Gastrocnemius medialis (tissue), 4 donors: ENCODE data around the gene PRKAR2B. TPM values are rescaled to one million over a fixed set of nuclear protein-coding genes. Genes with fewer than 3 reads are reported as not detected.

Experiments
- ATAC-seq, 2 donors: fragments of 150-250 bp; one replicate each; pipeline ENCODE4 v1.9.1; 2016
- DNase-seq, 2 donors: peaks; one replicate each; pipeline ENCODE4 v3.0.0-alpha.2; 2019
- H3K27ac ChIP-seq, 4 donors: fragments of 200-600 bp; sonication (generic); 1 replicate in 1 of 4; 2 replicates in 3 of 4; pipeline ENCODE4 v1.5.1; 2016 to 2018; ENCODE audit warnings: mild to moderate bottlenecking in 2 of 4, moderate library complexity in 1 of 4
- H3K27me3 ChIP-seq, 3 donors: fragments of 200-600 bp; sonication (generic) in 2 of 3; 1 replicate in 1 of 3; 2 replicates in 2 of 3; pipeline versions ENCODE4 v1.5.1 to v1.6.0; 2016 to 2019; ENCODE audit warnings: mild to moderate bottlenecking in 1 of 3, moderate library complexity in 1 of 3
- H3K36me3 ChIP-seq, 2 donors: fragments of 200-600 bp; sonication (generic) in 1 of 2; one replicate each; pipeline ENCODE4 v1.5.1; 2017 to 2018
- H3K4me1 ChIP-seq, 2 donors: fragments of 200-600 bp; sonication (generic) in 1 of 2; one replicate each; pipeline ENCODE4 v1.5.1; 2016 to 2017; ENCODE audit warnings: mild to moderate bottlenecking in 2 of 2
- H3K4me3 ChIP-seq, 4 donors: fragments of 200-600 bp; sonication (generic) in 3 of 4; 1 replicate in 1 of 4; 2 replicates in 3 of 4; pipeline ENCODE4 v1.5.1; 2016 to 2019; ENCODE audit warnings: mild to moderate bottlenecking in 2 of 4
- H3K9me3 ChIP-seq, 3 donors: fragments of 200-600 bp; sonication (generic) in 2 of 3; 1 replicate in 1 of 3; 2 replicates in 2 of 3; pipeline ENCODE4 v1.5.1; 2016 to 2019
- POLR2A ChIP-seq, 2 donors: fragments of 450-650 bp; IDR thresholded peaks; one replicate each; pipeline ENCODE4 v1.6.1; 2017; ENCODE audit warnings: antibody characterized with exemption in 2 of 2, mild to moderate bottlenecking in 2 of 2, moderate library complexity in 2 of 2
- in situ Hi-C, 4 donors: fragments of 200-750 bp; cut with MboI; loops; one replicate each; pipeline versions ENCODE4 v1.15.0 to v1.8.0; 2017; ENCODE audit warnings: low sequenced_read_pairs in 4 of 4
- intact Hi-C: fragments of 100-400 bp; cut with DNase I; formaldehyde crosslinking; loops from one replicate; pipeline ENCODE4 v1.15.1; 2023; ENCODE audit warnings: low total_unique reads
- total RNA-seq, 4 donors: library from RNA; depleted of rRNA; stranded (reverse); fragments of >200 nt; gene quantifications; one replicate each; pipeline versions ENCODE4 v1.1.0 to v1.2.3, GENCODE V29; 2016
- TF ChIP-seq, protein P1 (sequence below), 5 experiments: fragments of 450-650 bp in 3 of 5; fragments of 200-600 bp in 2 of 5; sonication (generic) in 2 of 5; IDR thresholded peaks in 4 of 5; conservative IDR thresholded peaks in 1 of 5; 1 replicate in 4 of 5; 2 replicates in 1 of 5; pipeline ENCODE4 v1.5.1; 2016 to 2019; ENCODE audit warnings: antibody characterized with exemption in 5 of 5, mild to moderate bottlenecking in 3 of 5, moderate library complexity in 3 of 5

Gene PRKAR2B
- total RNA-seq, 4 donors from 2014 or later: 0.85 to 6.0 (median 1.4) TPM

DNA sequence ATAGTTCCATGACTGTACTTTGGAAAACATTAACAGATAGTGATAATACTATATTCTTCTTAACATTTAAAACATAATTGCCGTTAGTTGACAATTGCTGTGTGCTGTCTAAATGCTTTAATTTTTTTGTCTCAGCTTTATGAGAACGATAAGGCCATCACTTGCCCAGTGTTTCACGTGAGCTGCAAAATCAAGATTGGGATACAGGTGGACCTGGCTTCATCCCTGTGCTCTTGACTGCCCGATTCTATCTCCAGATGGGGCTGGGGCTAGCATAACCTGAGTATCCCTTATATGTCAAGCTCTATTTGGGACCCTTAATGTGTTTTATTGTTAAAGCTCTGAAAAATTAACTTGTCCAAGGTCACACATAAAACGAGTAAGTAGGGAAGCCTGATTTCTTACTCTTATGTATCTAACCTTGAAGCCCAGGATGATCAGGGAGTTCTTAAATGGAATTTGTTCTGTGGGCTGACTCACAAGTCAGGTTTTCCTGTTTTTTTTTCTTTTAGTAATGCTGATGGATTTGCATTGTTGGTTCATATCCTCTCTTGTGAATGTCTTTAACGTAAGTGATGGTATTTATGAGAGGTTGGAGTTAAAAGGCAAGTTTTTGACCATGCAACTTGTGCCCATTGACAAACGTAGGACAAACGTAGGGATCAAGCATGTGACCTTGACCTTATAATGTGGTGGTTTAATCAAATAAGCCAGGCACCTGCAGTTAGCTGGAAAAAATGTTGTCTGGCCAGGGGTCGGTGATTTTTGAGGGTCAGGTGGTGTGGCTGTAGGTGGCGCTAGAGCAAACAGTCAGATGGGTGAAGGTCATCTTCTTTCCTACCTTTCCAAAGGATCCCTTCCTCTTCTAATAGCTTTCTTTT, 3.6 kb downstream of the PRKAR2B start:
- in situ Hi-C loops (no loop called here), intact Hi-C loops (loop anchor here (10.0 kb wide), 1 partner anchor 117 kb away; the partner anchor contains the start of gene HBP1)
- peaks cover 11 to 14% of the 10 kb centered on the region in 2 donors for H3K4me1 ChIP-seq
- no peak for ATAC-seq
- no peak for DNase-seq
- no peak overlapping the region for H3K27ac ChIP-seq
- no peak overlapping the region for H3K4me3 ChIP-seq
- peaks cover 0 to 4% (median 3%) of the 10 kb centered on the region in 3 donors for H3K27me3 ChIP-seq
- no peaks in the 10 kb centered on the region for H3K9me3 ChIP-seq
- no peak for TF ChIP-seq POLR2A (IDR thresholded peaks at IDR 0.05)
- TF ChIP-seq, protein P1, sequence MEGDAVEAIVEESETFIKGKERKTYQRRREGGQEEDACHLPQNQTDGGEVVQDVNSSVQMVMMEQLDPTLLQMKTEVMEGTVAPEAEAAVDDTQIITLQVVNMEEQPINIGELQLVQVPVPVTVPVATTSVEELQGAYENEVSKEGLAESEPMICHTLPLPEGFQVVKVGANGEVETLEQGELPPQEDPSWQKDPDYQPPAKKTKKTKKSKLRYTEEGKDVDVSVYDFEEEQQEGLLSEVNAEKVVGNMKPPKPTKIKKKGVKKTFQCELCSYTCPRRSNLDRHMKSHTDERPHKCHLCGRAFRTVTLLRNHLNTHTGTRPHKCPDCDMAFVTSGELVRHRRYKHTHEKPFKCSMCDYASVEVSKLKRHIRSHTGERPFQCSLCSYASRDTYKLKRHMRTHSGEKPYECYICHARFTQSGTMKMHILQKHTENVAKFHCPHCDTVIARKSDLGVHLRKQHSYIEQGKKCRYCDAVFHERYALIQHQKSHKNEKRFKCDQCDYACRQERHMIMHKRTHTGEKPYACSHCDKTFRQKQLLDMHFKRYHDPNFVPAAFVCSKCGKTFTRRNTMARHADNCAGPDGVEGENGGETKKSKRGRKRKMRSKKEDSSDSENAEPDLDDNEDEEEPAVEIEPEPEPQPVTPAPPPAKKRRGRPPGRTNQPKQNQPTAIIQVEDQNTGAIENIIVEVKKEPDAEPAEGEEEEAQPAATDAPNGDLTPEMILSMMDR (IDR thresholded peaks at IDR 0.05 in 4 of 5, conservative IDR thresholded peaks at IDR 0.05 in 1 of 5): no peak
- no peaks in the 10 kb centered on the region for H3K36me3 ChIP-seq

DNA sequence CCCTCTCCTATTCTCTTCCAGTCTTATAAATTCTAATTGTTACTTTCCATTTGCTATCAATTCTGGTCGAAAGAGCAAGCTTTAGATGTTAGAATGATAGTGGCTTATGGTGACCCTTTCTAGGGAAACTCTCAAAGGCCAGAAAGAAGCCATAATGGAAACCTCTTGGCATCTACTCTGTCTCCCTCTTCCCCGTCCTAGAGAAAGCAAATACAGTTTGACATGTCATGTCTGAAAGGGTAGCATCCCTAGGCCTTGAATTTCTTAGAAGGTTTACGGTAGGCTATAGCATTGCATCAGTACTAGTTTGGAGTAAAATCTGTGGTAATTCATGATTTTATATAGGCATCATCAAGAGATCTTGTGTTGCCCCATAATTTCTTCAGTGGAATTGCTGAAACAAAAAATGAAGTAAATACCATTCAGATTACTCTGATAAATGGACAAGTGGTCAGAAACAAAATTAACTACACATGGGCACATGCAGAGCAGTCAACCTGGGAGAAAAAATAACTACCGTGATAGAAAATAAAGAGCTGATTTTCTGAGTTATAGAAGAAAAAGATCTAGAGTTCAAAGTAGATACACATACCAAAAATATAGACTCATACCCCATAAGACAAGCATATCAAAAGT, 4.4 kb downstream of the PRKAR2B start:
- in situ Hi-C loops: no loop called here
- DNase-seq (no peak), ATAC-seq (no peak)
- Histone ChIP-seq H3K4me1 (peaks cover 11 to 14% of the 10 kb centered on the region in 2 donors), H3K27me3 (peaks cover 0 to 4% (median 3%) of the 10 kb centered on the region in 3 donors), H3K4me3 (no peak overlapping the region), H3K27ac (no peak overlapping the region), H3K9me3 (no peaks in the 10 kb centered on the region), H3K36me3 (no peaks in the 10 kb centered on the region)
- intact Hi-C loops: loop anchor here (10.0 kb wide), 1 partner anchor 116 kb away; the partner anchor contains the start of gene HBP1
- TF ChIP-seq, protein P1 (IDR thresholded peaks at IDR 0.05 in 4 of 5, conservative IDR thresholded peaks at IDR 0.05 in 1 of 5): no peak
- no peak for TF ChIP-seq POLR2A (IDR thresholded peaks at IDR 0.05)

GRCh38 chr7:107049480-107049879, 5.0 kb downstream of the PRKAR2B start:
- Histone ChIP-seq H3K27ac (no peak overlapping the region), H3K9me3 (no peaks in the 10 kb centered on the region), H3K4me3 (no peak overlapping the region), H3K4me1 (peaks cover 11 to 14% of the 10 kb centered on the region in 2 donors), H3K36me3 (no peaks in the 10 kb centered on the region), H3K27me3 (peaks cover 0 to 4% (median 3%) of the 10 kb centered on the region in 3 donors)
- intact Hi-C loops (loop anchor here (10.0 kb wide), 1 partner anchor 115 kb away; the partner anchor contains the start of gene HBP1), in situ Hi-C loops (no loop called here)
- TF ChIP-seq POLR2A (IDR thresholded peaks at IDR 0.05): no peak
- TF ChIP-seq, protein P1 (IDR thresholded peaks at IDR 0.05 in 4 of 5, conservative IDR thresholded peaks at IDR 0.05 in 1 of 5): no peak
- ATAC-seq: no peak
- DNase-seq: no peak

DNA sequence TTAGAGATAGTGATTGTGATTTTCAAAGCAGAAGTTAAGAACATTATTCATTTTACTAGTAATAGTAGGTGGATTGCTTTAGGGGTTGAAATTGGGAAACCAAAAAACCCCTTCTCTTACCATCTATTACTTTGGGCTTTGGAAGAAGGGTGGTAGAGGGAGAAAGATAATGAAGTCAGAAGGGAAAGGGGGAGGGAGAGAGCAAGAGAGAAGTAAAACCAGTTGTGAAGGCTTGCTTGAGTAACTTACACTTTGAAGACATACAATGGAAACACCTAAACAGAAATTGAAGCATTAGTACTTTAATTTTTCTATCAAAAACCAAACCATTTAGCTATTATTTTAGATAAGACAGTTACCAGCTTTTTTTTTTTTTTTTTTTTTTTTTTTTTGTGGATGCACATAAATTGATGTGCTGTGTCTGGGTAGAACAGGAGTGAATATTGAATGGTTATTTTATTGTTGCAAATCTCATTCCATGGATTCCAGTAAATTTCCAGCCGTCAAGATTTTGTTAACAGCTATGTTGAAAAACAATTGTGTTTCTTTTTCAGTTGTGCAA, 5.5 kb downstream of the PRKAR2B start:
- no peak overlapping the region for H3K4me3 ChIP-seq
- DNase-seq (no peak), ATAC-seq (no peak)
- no peak overlapping the region for H3K27ac ChIP-seq
- peaks cover 0 to 4% (median 3%) of the 10 kb centered on the region in 3 donors for H3K27me3 ChIP-seq
- H3K9me3 ChIP-seq: no peaks in the 10 kb centered on the region
- intact Hi-C loops (loop anchor here (10.0 kb wide), 1 partner anchor 115 kb away; the partner anchor contains the start of gene HBP1), in situ Hi-C loops (no loop called here)
- H3K4me1 ChIP-seq: peaks cover 11 to 12% of the 10 kb centered on the region in 2 donors
- no peaks in the 10 kb centered on the region for H3K36me3 ChIP-seq
- TF ChIP-seq, protein P1 (IDR thresholded peaks at IDR 0.05 in 4 of 5, conservative IDR thresholded peaks at IDR 0.05 in 1 of 5): no peak
- TF ChIP-seq POLR2A (IDR thresholded peaks at IDR 0.05): no peak
